Right atrium auricular region (tissue), 2 donors: ENCODE measurements around the gene ME1. TPM values are rescaled to one million over a fixed set of nuclear protein-coding genes. Genes with fewer than 3 reads are reported as not detected.

ENCODE experiments used
- DNase-seq: peaks from one replicate; pipeline ENCODE4 v3.0.0-alpha.2; 2019; ENCODE audit warnings: low spot score
- H3K27ac ChIP-seq, 2 donors: fragments of 200-600 bp; sonication (generic); 1 replicate in 1 of 2; 2 replicates in 1 of 2; pipeline ENCODE4 v1.5.1; 2016 to 2019
- H3K27me3 ChIP-seq, 2 donors: fragments of 200-600 bp; sonication (generic); one replicate each; pipeline versions ENCODE4 v1.5.1 to v1.6.0; 2017 to 2019
- H3K36me3 ChIP-seq: fragments of 200-600 bp; sonication (generic); one replicate; pipeline ENCODE4 v1.5.1; 2016
- H3K4me1 ChIP-seq, 2 donors: fragments of 200-600 bp; sonication (generic); one replicate each; pipeline versions ENCODE4 v1.5.1 to v1.6.0; 2017 to 2019
- H3K4me3 ChIP-seq, 2 donors: fragments of 200-600 bp; sonication (generic); 1 replicate in 1 of 2; 2 replicates in 1 of 2; pipeline ENCODE4 v1.5.1; 2017 to 2019; ENCODE audit warnings: mild to moderate bottlenecking in 1 of 2, moderate library complexity in 1 of 2
- H3K9me3 ChIP-seq, 2 donors: fragments of 200-600 bp; sonication (generic); one replicate each; pipeline ENCODE4 v1.5.1; 2019
- total RNA-seq, 2 donors: library from RNA; depleted of rRNA; stranded (reverse); fragments of >200 nt; gene quantifications; one replicate each; pipeline ENCODE4 v1.1.0, GENCODE V29; 2016
- TF ChIP-seq, protein P1 (sequence below), 2 donors: fragments of 200-600 bp; sonication (generic); IDR thresholded peaks; one replicate each; pipeline ENCODE4 v1.5.1; 2019; ENCODE audit warnings: antibody characterized with exemption in 2 of 2

ME1 gene
- total RNA-seq, 2 donors from 2014 or later, result 25.6 to 26.5 TPM

DNA sequence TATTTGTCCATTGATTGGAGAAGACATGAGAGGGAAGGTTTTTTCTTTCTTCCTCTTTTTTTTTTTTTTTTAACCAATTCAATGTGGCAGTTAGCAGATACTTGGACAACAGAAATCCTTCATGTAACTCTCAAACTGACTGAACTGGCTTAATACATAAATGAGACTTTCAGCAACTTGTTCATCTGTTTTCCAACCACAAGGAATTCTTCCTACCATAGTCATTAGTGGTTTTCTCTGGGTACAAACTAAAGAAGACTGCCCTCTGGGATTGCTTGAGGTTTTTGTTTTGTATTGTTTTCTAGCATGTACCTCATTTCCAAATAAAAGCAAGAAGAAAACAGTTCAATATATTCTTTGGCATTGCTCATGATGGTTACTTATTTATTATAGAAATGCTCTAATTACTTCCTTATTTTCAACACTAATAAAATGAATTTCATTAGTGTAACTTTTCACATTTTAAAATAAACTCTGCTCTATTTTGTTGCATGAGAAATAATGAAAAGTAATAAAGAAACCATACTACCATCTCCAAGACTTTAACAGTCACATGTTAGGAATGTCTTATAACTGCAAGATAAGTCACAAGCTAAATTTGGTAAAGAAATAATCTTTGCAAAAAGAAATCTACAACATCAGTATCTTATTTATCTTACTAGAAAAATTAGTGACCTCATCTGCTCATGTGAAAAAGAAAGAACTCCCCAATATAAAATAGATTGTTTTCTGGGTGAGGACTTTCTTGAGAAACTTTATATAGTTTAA is 52.0 kb downstream of the ME1 start:
- Histone ChIP-seq H3K36me3 (no peaks in the 10 kb centered on the region), H3K9me3 (no peaks in the 10 kb centered on the region), H3K4me1 (peaks cover 0 to 13% of the 10 kb centered on the region in 2 donors), H3K27me3 (no peaks in the 10 kb centered on the region), H3K4me3 (no peak overlapping the region), H3K27ac (no peak overlapping the region)
- TF ChIP-seq, protein P1, sequence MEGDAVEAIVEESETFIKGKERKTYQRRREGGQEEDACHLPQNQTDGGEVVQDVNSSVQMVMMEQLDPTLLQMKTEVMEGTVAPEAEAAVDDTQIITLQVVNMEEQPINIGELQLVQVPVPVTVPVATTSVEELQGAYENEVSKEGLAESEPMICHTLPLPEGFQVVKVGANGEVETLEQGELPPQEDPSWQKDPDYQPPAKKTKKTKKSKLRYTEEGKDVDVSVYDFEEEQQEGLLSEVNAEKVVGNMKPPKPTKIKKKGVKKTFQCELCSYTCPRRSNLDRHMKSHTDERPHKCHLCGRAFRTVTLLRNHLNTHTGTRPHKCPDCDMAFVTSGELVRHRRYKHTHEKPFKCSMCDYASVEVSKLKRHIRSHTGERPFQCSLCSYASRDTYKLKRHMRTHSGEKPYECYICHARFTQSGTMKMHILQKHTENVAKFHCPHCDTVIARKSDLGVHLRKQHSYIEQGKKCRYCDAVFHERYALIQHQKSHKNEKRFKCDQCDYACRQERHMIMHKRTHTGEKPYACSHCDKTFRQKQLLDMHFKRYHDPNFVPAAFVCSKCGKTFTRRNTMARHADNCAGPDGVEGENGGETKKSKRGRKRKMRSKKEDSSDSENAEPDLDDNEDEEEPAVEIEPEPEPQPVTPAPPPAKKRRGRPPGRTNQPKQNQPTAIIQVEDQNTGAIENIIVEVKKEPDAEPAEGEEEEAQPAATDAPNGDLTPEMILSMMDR (IDR thresholded peaks at IDR 0.05), result no peak
- DNase-seq, result no peak

DNA sequence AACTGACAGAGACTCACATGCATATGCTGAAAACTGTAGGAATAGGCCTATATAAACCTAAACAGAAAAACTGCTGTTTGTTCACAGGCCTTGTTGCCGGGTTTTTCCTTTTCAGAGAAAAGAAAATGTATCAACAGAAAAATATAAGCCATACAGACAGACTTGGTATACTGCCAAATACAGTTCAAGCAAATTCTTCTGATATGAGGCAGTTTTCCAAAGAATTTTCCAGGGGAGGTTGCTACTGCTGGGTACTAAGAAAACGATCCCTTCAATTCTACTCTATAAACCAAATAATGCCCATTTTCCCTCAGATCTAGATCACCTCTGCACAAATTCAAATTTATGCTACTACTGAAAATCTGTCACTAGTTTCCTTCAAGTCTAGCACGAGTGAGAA is 59.4 kb downstream of the ME1 start:
- H3K27me3 ChIP-seq, result no peaks in the 10 kb centered on the region
- no peaks in the 10 kb centered on the region for H3K36me3 ChIP-seq
- TF ChIP-seq, protein P1 (IDR thresholded peaks at IDR 0.05), result no peak
- H3K4me3 ChIP-seq, result no peak overlapping the region
- no peak for DNase-seq
- H3K9me3 ChIP-seq, result no peaks in the 10 kb centered on the region
- H3K4me1 ChIP-seq, result peaks cover 0 to 4% of the 10 kb centered on the region in 2 donors
- no peak overlapping the region for H3K27ac ChIP-seq

DNA sequence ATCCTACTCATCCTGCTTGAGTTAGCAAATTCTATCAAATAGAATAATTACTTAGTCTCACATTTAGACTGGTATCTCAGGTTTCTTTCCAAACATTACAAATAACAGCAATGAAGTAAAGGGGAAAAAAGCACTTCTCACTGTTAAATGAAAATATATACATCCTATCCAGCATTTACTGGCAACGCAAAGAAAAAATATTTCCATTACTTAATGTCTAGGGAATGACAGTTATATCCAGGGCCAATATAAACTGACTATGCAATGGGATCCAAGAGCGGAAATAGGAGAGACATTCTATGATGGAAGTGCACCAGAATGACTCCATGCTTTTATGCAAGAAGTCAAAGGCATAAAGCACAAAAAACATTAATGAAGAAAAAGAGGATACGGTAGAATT is 60.3 kb downstream of the ME1 start:
- H3K9me3 ChIP-seq, result no peaks in the 10 kb centered on the region

DNA sequence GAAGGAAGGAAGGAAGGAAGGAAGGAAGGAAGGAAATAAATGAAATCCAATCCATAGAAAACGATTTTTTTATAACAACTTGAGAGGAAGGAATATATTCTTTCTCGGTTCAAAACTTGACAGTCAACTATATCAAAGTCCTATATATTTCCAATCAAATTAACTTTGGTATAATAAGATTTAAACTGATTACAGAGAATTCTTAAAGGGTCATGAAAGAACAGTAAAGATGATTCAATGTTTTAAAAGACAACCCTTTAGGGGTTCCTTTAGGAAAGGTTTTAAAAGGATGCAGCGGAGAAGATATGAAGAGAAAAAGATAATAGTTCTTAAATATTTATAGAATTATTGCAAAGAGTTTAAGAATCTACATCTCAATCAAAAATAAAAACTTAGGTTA is 61.2 kb downstream of the ME1 start:
- peaks cover 0 to 4% of the 10 kb centered on the region in 2 donors for H3K4me1 ChIP-seq
- H3K27me3 ChIP-seq, result no peaks in the 10 kb centered on the region

More for the DNA sequence above, 60.3 kb downstream of the ME1 start:
- no peaks in the 10 kb centered on the region for H3K36me3 ChIP-seq
- TF ChIP-seq, protein P1 (IDR thresholded peaks at IDR 0.05), result no peak
- DNase-seq, result no peak
- no peak overlapping the region for H3K27ac ChIP-seq
- H3K27me3 ChIP-seq, result no peaks in the 10 kb centered on the region
- H3K4me3 ChIP-seq, result no peak overlapping the region
- H3K4me1 ChIP-seq, result peaks cover 0 to 4% of the 10 kb centered on the region in 2 donors

DNA sequence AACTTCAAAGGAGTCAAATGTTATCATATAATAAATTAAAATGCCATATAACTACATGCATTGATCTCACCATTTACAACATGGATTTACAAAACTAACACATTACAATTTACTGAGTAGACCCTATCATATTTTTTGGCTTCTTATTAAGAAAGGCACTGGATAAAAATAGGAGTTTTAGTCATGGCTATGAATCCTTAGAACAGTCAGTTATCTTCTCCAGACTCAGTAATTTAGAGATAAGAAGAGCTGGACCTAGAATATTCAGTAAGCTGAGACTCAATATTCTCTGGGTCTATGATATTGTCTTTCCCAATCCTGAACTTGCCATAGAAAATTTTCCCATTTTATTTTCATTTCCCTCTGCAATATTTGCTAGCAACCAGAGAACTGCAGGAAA is 62.3 kb downstream of the ME1 start:
- no peak overlapping the region for H3K4me3 ChIP-seq
- TF ChIP-seq, protein P1 (IDR thresholded peaks at IDR 0.05), result no peak
- H3K27ac ChIP-seq, result no peak overlapping the region
- H3K36me3 ChIP-seq, result no peaks in the 10 kb centered on the region
- DNase-seq, result no peak
- peaks cover 0 to 4% of the 10 kb centered on the region in 2 donors for H3K4me1 ChIP-seq
- no peaks in the 10 kb centered on the region for H3K9me3 ChIP-seq
- no peaks in the 10 kb centered on the region for H3K27me3 ChIP-seq

More for the DNA sequence above, 61.2 kb downstream of the ME1 start:
- Histone ChIP-seq H3K27ac (no peak overlapping the region), H3K36me3 (no peaks in the 10 kb centered on the region), H3K9me3 (no peaks in the 10 kb centered on the region), H3K4me3 (no peak overlapping the region)
- DNase-seq, result no peak
- TF ChIP-seq, protein P1 (IDR thresholded peaks at IDR 0.05), result no peak

DNA sequence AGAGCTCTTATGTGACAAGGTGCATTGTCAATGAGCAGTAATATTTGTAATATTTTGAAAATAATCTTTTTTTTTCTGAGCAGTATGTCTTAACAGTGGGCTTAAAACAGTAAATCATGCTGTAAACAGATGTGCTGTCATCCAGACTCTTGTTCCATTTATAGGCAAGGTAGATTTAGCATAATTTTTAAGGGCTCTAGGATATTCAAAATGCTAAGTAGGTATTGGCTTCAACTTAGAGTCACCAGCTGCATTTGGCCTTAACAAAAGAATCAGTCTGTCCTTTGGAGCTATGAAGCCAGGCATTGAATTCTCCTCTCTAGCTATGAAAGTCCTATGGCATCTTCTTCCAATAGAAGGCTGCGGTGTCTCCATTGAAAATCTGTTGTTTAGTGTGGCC is 63.7 kb downstream of the ME1 start:
- H3K4me3 ChIP-seq, result no peak overlapping the region
- DNase-seq, result no peak
- TF ChIP-seq, protein P1 (IDR thresholded peaks at IDR 0.05), result no peak
- no peaks in the 10 kb centered on the region for H3K36me3 ChIP-seq
- no peaks in the 10 kb centered on the region for H3K9me3 ChIP-seq
- H3K4me1 ChIP-seq, result peaks cover 0 to 4% of the 10 kb centered on the region in 2 donors
- H3K27me3 ChIP-seq, result no peaks in the 10 kb centered on the region
- H3K27ac ChIP-seq, result no peak overlapping the region
